ENCODE results near the gene ID2. TPM values are rescaled to one million over a fixed set of nuclear protein-coding genes. Genes with fewer than 3 reads are reported as not detected.

ID2 gene
- total RNA-seq, 2 donors from 2014 or later: 145 to 183 TPM

GRCh38 chr2:8679567-8679826, 2.4 kb upstream of the ID2 start:
- DNase-seq: no peak
- ATAC-seq: no peak
- intact Hi-C loops (cut with DNase I, micrococcal nuclease): no loop called here

DNA sequence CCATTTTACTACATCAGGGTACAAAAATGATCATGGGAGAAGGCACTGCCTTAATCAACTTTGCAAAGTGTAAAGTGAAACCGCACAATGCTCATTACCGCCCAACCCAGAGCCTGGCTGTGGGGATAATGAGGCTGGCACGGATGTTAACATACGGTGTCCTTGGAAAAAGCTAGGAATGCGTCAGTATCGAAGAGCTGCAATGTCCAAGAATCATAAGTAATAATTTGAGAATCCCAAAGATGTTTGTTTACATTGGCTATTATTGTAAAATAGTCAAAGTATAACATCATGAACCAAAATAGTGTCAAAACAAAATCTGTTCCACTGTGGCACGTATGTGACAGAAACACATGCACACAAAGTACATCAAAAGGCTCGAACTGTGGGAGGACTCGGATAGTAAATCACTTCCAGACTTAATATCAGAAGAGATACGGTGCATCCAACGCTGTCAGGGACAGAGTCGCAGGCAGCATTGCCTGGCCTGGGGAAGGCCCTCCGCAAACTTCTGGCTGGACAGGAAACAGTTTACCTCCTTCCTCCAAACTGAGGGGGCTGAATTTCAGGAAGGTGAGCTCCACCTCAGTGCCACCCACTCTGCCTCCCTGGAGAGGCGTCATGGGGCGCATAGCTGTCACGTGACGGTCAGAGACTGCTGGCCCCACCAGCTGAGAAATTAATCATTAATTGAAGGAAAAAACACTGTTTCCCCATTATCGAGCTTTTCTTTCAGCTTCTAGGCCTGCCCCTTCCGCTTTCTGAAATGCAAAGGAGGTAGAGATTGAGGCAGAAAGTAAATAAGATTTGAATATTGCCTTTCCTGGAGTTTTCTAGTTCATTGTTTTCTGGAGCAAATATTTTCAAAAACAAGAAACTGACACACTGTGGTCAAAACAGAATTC, 1.8 kb upstream of the ID2 start:
- intact Hi-C loops (cut with DNase I, micrococcal nuclease): no loop called here
- peak; percentile 69 to 84 for DNase-seq
- peak; percentile 31 for ATAC-seq

- ATAC-seq (peak; percentile 5), DNase-seq (peak; percentile 62 to 78)
- intact Hi-C loops (cut with DNase I, micrococcal nuclease): no loop called here
Observed at GRCh38 chr2:8680822-8681760, 765 bp upstream of the ID2 start.

GRCh38 chr2:8682719-8683667, 1.1 kb downstream of the ID2 start:
- DNase-seq (peak in 1 of 2 donors; percentile 67), ATAC-seq (no peak)
- intact Hi-C loops (cut with DNase I, micrococcal nuclease): no loop called here

GRCh38 chr2:8684540-8684877, 2.7 kb downstream of the ID2 start:
- DNase-seq (peak in 1 of 2 donors; percentile 39), ATAC-seq (no peak)
- intact Hi-C loops (cut with DNase I, micrococcal nuclease): no loop called here

DNA sequence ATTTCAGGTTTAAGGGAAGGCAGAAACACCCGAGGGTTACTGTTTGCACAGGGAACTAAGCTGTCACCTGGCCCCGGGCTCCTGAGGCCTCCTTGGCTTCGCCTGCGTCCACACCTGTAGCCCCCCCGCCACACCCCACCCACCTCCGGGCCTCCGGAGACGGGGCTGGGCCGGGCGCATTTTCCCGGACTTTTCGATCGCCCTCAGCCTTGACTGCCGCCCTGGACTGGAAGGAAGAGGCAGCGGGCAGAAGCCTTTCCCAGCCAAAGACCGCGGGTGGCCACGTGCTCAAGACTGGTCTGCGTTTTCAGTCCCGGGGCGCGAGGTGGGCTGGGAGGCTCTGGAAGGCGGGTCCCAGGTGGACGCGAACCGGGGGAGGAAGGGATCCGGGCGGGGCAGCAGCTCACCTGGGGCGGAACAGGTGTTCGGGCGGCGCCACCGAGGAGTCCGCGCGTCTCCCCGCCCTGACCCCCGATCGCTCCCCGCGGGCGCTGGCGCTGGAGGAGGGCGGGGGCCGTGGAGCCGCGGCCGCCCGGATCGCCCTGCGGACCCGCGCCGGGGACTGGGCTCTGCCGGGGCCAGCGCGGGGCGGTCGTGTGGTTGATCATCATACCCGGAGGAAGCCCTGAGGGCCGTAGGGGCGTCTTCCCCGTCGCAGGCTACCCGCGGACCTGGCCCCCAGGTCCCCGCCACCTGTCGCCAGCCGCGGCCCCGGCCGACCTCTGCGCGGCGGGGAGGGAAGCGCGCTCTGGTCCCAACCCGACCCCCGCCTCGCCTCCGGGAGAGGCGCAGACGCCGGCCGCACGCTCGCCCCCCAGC, 3.2 kb downstream of the ID2 start:
- ATAC-seq: peak; percentile 53
- intact Hi-C loops (cut with DNase I, micrococcal nuclease): loop anchor here in 1 of 2 donors (5.0 kb wide), 1 partner anchor 1483 kb away; no protein-coding TSS in a partner anchor
- peak; percentile 87 for DNase-seq

- intact Hi-C loops (cut with DNase I, micrococcal nuclease): loop anchor here in 1 of 2 donors (2.0 to 5.0 kb wide), 2 partner anchors 1259 to 1484 kb away; no protein-coding TSS in a partner anchor
- ATAC-seq (peak; percentile 34), DNase-seq (peak; percentile 40 to 78)
Observed at GRCh38 chr2:8685697-8686358, 4.0 kb downstream of the ID2 start.

DNA sequence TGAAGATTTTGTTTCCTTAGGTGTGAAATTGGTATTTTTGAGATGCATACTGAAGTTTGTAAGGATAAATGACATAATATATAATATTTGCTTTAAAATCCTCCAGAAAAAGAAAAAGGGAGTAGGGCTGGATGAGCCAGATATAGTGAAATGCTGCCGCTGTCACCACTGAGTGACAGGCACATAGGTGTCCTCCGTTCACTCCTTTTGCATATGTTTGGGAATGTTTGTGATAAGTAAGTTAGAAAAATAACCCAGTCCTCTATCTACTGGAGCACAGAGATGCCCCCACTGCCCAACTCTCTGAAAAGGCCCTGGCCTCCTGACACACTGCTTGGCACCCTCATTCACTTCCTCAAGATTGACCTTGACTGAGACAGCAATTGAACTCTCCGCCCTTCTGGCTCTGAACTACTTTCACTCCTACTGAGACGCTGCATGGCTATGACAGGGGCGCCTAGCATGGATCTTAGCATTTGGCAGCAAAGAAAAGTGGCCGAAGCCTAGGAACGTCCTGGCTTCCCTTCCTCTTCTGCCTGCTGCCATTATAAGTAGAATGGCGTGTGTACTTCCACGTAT, 10.1 kb downstream of the ID2 start:
- intact Hi-C loops (cut with DNase I, micrococcal nuclease): loop anchor here in 1 of 2 donors (10.0 kb wide), 1 partner anchor 1267 kb away; no protein-coding TSS in a partner anchor
- ATAC-seq (peak; percentile 67), DNase-seq (no peak)

GRCh38 chr2:8692783-8693156, 10.9 kb downstream of the ID2 start:
- intact Hi-C loops (cut with DNase I, micrococcal nuclease): loop anchor here in 1 of 2 donors (10.0 kb wide), 1 partner anchor 1268 kb away; no protein-coding TSS in a partner anchor
- peak; percentile 28 for ATAC-seq
- no peak for DNase-seq

DNA sequence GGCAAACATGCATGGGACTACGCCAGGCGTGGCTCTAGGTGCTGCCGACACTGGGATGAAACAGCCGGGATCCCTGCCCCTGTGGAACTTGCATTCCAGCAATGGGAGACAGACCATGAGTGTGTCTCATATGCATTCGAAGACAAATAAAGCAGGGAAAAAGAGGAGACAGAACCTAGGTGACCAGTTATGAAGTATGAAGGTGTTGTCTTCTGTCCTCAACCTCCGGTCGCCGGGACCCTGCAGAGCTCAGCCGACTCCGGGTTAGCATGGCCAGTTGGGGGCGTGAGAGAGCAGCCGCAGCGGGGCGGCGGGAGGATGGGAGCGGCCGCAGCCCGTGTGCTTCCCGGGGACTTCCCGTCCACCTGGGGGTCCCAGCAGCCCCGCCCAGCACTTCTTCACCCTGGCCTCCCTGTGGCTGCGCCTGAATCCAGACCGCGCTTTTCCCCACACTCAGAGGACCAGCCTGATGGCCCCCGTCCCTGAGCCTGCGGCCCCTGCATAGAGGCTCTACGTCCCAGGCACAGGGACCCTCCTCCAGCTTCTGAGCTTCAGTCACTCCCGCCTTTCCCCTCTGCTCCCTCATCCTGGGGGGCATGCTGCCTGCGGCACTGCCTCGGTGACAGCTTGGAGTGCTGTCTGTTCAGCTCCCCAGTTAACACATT, 11.4 kb downstream of the ID2 start:
- DNase-seq (peak; percentile 41 to 57), ATAC-seq (peak; percentile 87)
- intact Hi-C loops (cut with DNase I, micrococcal nuclease): loop anchor here in 1 of 2 donors (10.0 kb wide), 1 partner anchor 1268 kb away; no protein-coding TSS in a partner anchor

GRCh38 chr2:8694737-8695136, 12.9 kb downstream of the ID2 start:
- ATAC-seq (no peak), DNase-seq (no peak)
- intact Hi-C loops (cut with DNase I, micrococcal nuclease): loop anchor here in 1 of 2 donors (10.0 kb wide), 1 partner anchor 1270 kb away; no protein-coding TSS in a partner anchor

DNA sequence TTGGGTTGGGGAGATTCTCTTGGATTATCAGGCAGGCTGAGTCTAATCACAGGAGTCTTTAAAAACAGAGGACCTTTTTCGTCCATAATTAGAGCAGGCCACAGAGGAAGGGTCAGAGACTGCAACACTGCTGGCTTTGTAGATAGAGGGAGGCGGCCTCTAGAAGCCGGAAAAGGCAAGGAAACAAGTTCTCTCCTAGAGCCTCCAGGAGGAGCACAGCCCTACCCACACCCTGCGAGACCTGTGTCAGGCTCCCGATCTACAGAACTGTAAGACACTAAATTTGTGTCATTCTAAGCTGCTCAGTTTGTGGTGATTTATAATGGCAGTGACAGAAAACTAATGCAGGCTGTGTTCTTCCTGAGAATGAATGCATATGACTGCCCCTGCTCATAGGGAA, 15.3 kb downstream of the ID2 start:
- intact Hi-C loops (cut with DNase I, micrococcal nuclease): loop anchor here in 1 of 2 donors (10.0 kb wide), 1 partner anchor 1272 kb away; no protein-coding TSS in a partner anchor
- ATAC-seq (peak; percentile 54), DNase-seq (no peak)

- intact Hi-C loops (cut with DNase I, micrococcal nuclease): loop anchor here in 1 of 2 donors (10.0 kb wide), 1 partner anchor 1275 kb away; no protein-coding TSS in a partner anchor
- no peak for ATAC-seq
- no peak for DNase-seq
Observed at GRCh38 chr2:8699839-8700238, 18.0 kb downstream of the ID2 start.

GRCh38 chr2:8701681-8702379, 20.0 kb downstream of the ID2 start:
- ATAC-seq (no peak), DNase-seq (no peak)
- intact Hi-C loops (cut with DNase I, micrococcal nuclease): no loop called here

DNA sequence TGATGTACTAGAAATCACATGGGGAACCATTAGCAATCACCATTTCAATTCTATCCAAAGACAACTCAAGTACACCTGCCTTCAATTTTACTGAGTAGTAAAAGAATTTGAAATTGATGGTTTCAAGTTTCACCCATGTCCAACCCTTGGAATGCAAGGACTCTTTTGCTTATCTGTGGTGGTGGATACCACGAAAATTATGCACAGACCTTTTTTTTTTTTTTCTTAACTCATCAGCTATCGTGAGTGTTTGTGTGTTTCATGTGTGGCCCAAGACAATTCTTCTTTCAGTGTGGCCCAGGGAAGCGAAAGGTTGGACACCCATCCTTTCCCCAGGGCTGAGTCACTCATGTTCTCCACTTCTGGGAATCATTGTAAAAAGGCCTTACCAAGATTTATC, 23.1 kb downstream of the ID2 start:
- DNase-seq (no peak), ATAC-seq (no peak)
- intact Hi-C loops (cut with DNase I, micrococcal nuclease): no loop called here

Measured in left colon (tissue), 2 donors.